H1 (cell line): ENCODE measurements around the gene CLN6.

Experiments
- EZH2 ChIP-seq: fragments of 200-600 bp; sonication (generic); IDR thresholded peaks from 2 replicates; pipeline ENCODE4 v1.7.1; 2012; ENCODE audit warnings: low read depth, mild to moderate bottlenecking, moderate library complexity, low read length, inconsistent platforms; ENCODE audit not compliant: severe bottlenecking
- SIX5 ChIP-seq: IDR thresholded peaks from 2 replicates; pipeline ENCODE4 v1.6.1; 2011; ENCODE audit warnings: mild to moderate bottlenecking, low read depth, low read length
- SP1 ChIP-seq: IDR thresholded peaks from 2 replicates; pipeline ENCODE4 v1.6.1; 2011; ENCODE audit warnings: low read depth, low read length

GRCh38 chr15:68211656-68212320 lies 17.7 kb downstream of the CLN6 start:
- TF ChIP-seq SIX5 (no peak), SP1 (no peak), EZH2 (no peak)
